Liver (tissue), 9 donors: Measurements from ENCODE around the gene NPR2. TPM values are rescaled to one million over a fixed set of nuclear protein-coding genes. Genes with fewer than 3 reads are reported as not detected.
A peak's percentile ranks its signal among the peaks of the same experiment; 100 is the strongest.

ENCODE experiments used
- DNase-seq: peaks from one replicate; pipeline ENCODE4 v3.0.0-alpha.2; 2017; ENCODE audit warnings: low spot score
- H3K27ac ChIP-seq, 2 donors: one replicate each; pipeline ENCODE4 v1.7.0; 2013; ENCODE audit warnings: inconsistent platforms in 2 of 2, low read length in 2 of 2, control low read depth in 1 of 2, low read depth in 1 of 2, mild to moderate bottlenecking in 1 of 2
- H3K27me3 ChIP-seq, 4 donors: one replicate each; pipeline versions ENCODE4 v1.6.1 to v1.7.0; 2013; ENCODE audit warnings: low read length in 3 of 4, inconsistent platforms in 1 of 4, mild to moderate bottlenecking in 1 of 4, moderate library complexity in 1 of 4; ENCODE audit not compliant: control insufficient read depth in 4 of 4, insufficient read depth in 4 of 4
- H3K36me3 ChIP-seq, 4 donors: one replicate each; pipeline versions ENCODE4 v1.6.1 to v1.7.0; 2013; ENCODE audit warnings: low read length in 3 of 4, mild to moderate bottlenecking in 3 of 4, low read depth in 1 of 4, moderate library complexity in 1 of 4; ENCODE audit not compliant: control insufficient read depth in 4 of 4, insufficient read depth in 3 of 4
- H3K4me1 ChIP-seq, 4 donors: one replicate each; pipeline versions ENCODE4 v1.6.1 to v1.7.0; 2013; ENCODE audit warnings: low read length in 3 of 4, mild to moderate bottlenecking in 3 of 4, moderate library complexity in 1 of 4; ENCODE audit not compliant: control insufficient read depth in 4 of 4, insufficient read depth in 4 of 4
- H3K4me3 ChIP-seq, 3 donors: one replicate each; pipeline versions ENCODE4 v1.6.1 to v1.7.0; 2013; ENCODE audit warnings: low read length in 3 of 3, control low read depth in 1 of 3, low read depth in 1 of 3, mild to moderate bottlenecking in 1 of 3
- H3K9ac ChIP-seq, 2 donors: one replicate each; pipeline ENCODE4 v1.7.0; 2013; ENCODE audit warnings: low read length in 2 of 2, mild to moderate bottlenecking in 2 of 2, moderate library complexity in 2 of 2, control low read depth in 1 of 2, low read depth in 1 of 2
- H3K9me3 ChIP-seq, 4 donors: one replicate each; pipeline versions ENCODE4 v1.6.1 to v1.7.0; 2013; ENCODE audit warnings: low read length in 3 of 4; ENCODE audit not compliant: control insufficient read depth in 4 of 4
- EGR1 ChIP-seq, 2 donors: IDR thresholded peaks; 2 replicates each; pipeline ENCODE4 v1.6.1; 2016 to 2018; ENCODE audit warnings: antibody characterized with exemption in 2 of 2, low read depth in 2 of 2
- FOXA1 ChIP-seq: IDR thresholded peaks from 2 replicates; pipeline ENCODE4 v1.6.1; 2016; ENCODE audit warnings: antibody characterized with exemption
- FOXA2 ChIP-seq: IDR thresholded peaks from 2 replicates; pipeline ENCODE4 v1.6.1; 2016; ENCODE audit warnings: antibody characterized with exemption
- GABPA ChIP-seq, 2 donors: IDR thresholded peaks in 1 of 2; conservative IDR thresholded peaks in 1 of 2; 2 replicates each; pipeline ENCODE4 v1.6.1; 2016; ENCODE audit warnings: antibody characterized with exemption in 2 of 2, mild to moderate bottlenecking in 1 of 2, moderate library complexity in 1 of 2
- HNF4A ChIP-seq, 2 donors: conservative IDR thresholded peaks; 2 replicates each; pipeline ENCODE4 v1.6.1; 2016; ENCODE audit warnings: antibody characterized with exemption in 2 of 2, mild to moderate bottlenecking in 2 of 2
- HNF4G ChIP-seq: IDR thresholded peaks from 2 replicates; pipeline ENCODE4 v1.6.1; 2016; ENCODE audit warnings: antibody characterized with exemption
- JUND ChIP-seq, 2 donors: IDR thresholded peaks; 2 replicates each; pipeline ENCODE4 v1.6.1; 2016; ENCODE audit warnings: antibody characterized with exemption in 2 of 2
- NR2F2 ChIP-seq: IDR thresholded peaks from 2 replicates; pipeline ENCODE4 v1.6.1; 2016; ENCODE audit warnings: antibody characterized with exemption
- RAD21 ChIP-seq, 2 donors: IDR thresholded peaks; 2 replicates each; pipeline ENCODE4 v1.6.1; 2016; ENCODE audit warnings: antibody characterized with exemption in 2 of 2, mild to moderate bottlenecking in 2 of 2
- RXRA ChIP-seq, 2 donors: IDR thresholded peaks; 2 replicates each; pipeline ENCODE4 v1.6.1; 2017 to 2018; ENCODE audit warnings: antibody characterized with exemption in 2 of 2, mild to moderate bottlenecking in 1 of 2
- SP1 ChIP-seq: IDR thresholded peaks from 2 replicates; pipeline ENCODE4 v1.6.1; 2018; ENCODE audit warnings: antibody characterized with exemption, mild to moderate bottlenecking
- TAF1 ChIP-seq: conservative IDR thresholded peaks from 2 replicates; pipeline ENCODE4 v1.6.1; 2016; ENCODE audit warnings: antibody characterized with exemption, mild to moderate bottlenecking
- YY1 ChIP-seq: IDR thresholded peaks from 2 replicates; pipeline ENCODE4 v1.6.1; 2016; ENCODE audit warnings: antibody characterized with exemption, mild to moderate bottlenecking
- WGBS: extraction: QIAGEN DNeasy Blood & Tissue Kit; methylation state at CpG from one replicate; pipeline ENCODE4 v1.1.7; 2013; 5-methylcytosine and 5-hydroxymethylcytosine counted together
- polyA plus RNA-seq, 2 donors: library from polyadenylated mRNA; stranded (reverse) in 1 of 2; unstranded in 1 of 2; fragments of 200-250 nt in 1 of 2; fragments of >200 nt in 1 of 2; fragmentation: Nextera tagmentation in 1 of 2; extraction: Ambion mirVana in 1 of 2; gene quantifications; one replicate each; pipeline versions ENCODE4 v1.2.1 to v1.2.3, GENCODE V29; 2013 to 2015
- total RNA-seq, 2 donors: library from RNA; depleted of rRNA; stranded (reverse); fragments of >200 nt; gene quantifications; one replicate each; pipeline ENCODE4 v1.2.3, GENCODE V29; 2014
- TF ChIP-seq, protein P1 (sequence below): IDR thresholded peaks from 2 replicates; pipeline ENCODE4 v1.6.1; 2016; ENCODE audit warnings: antibody characterized with exemption
- TF ChIP-seq, protein P2 (sequence below): IDR thresholded peaks from 2 replicates; pipeline ENCODE4 v1.6.1; 2016; ENCODE audit warnings: antibody characterized with exemption
- TF ChIP-seq, protein P3 (sequence below): IDR thresholded peaks from 2 replicates; pipeline ENCODE4 v1.6.1; 2016; ENCODE audit warnings: antibody characterized with exemption
- TF ChIP-seq, protein P4 (sequence below): fragments of 150-350 bp; IDR thresholded peaks from 2 replicates; pipeline ENCODE4 v1.5.1; 2017; ENCODE audit warnings: improper control_type of control experiment, low read depth, low read length; ENCODE audit not compliant: missing input control
- TF ChIP-seq, protein P5 (sequence below): IDR thresholded peaks from 2 replicates; pipeline ENCODE4 v1.6.1; 2016; ENCODE audit warnings: antibody characterized with exemption, mild to moderate bottlenecking
- donor health status: healthy.
- donor health status: healthy.
- donor health status: healthy.
- donor health status: healthy.
- donor health status: healthy.

The NPR2 gene
- total and polyA plus RNA-seq, 4 donors = 8.6 to 17.1 (median 11.2) TPM

DNA sequence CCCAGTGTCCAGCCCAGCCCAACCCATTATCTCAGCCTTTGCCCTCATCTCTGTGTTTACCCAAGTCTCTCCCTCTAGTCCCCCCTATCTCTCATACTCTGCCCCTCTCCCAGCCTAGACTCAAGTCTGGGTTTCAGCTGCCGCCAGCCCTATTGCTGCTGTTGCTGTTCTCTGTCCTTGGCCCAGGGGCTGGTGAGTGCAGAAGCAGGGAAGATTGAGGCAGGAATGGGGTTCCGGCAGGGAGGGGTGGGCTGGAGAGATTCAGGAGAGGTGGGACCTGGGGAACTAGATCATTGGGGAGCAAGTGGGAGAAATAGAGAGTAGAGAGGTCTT is 38.3 kb downstream of the NPR2 start:
- Histone ChIP-seq H3K27ac (peak overlapping the region; percentile 62 to 84), H3K4me1 (peaks cover 5 to 30% (median 19%) of the 10 kb centered on the region in 4 donors), H3K27me3 (no peaks in the 10 kb centered on the region), H3K9me3 (no peaks in the 10 kb centered on the region), H3K9ac (peak overlapping the region; percentile 69 to 82), H3K4me3 (peak overlapping the region; percentile 1 to 78 (median 29)), H3K36me3 (no peaks in the 10 kb centered on the region)
- DNase-seq = no peak
- WGBS = 51% methylated on average over 2 of the region's 2 CpGs
- TF ChIP-seq HNF4G (no peak), GABPA (IDR thresholded peaks at IDR 0.05 in 1 of 2, conservative IDR thresholded peaks at IDR 0.05 in 1 of 2) (no peak), RAD21 (IDR thresholded peaks at IDR 0.05) (no peak), JUND (IDR thresholded peaks at IDR 0.05) (no peak), FOXA1 (no peak), EGR1 (IDR thresholded peaks at IDR 0.05; ENCODE audit: low read depth in 2 of 2) (no peak), NR2F2 (no peak), HNF4A (conservative IDR thresholded peaks at IDR 0.05) (no peak), RXRA (IDR thresholded peaks at IDR 0.05) (no peak), FOXA2 (no peak), YY1 (no peak), SP1 (no peak)
- TF ChIP-seq, protein P1, sequence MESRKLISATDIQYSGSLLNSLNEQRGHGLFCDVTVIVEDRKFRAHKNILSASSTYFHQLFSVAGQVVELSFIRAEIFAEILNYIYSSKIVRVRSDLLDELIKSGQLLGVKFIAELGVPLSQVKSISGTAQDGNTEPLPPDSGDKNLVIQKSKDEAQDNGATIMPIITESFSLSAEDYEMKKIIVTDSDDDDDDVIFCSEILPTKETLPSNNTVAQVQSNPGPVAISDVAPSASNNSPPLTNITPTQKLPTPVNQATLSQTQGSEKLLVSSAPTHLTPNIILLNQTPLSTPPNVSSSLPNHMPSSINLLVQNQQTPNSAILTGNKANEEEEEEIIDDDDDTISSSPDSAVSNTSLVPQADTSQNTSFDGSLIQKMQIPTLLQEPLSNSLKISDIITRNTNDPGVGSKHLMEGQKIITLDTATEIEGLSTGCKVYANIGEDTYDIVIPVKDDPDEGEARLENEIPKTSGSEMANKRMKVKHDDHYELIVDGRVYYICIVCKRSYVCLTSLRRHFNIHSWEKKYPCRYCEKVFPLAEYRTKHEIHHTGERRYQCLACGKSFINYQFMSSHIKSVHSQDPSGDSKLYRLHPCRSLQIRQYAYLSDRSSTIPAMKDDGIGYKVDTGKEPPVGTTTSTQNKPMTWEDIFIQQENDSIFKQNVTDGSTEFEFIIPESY = no peak
- TF ChIP-seq, protein P2, sequence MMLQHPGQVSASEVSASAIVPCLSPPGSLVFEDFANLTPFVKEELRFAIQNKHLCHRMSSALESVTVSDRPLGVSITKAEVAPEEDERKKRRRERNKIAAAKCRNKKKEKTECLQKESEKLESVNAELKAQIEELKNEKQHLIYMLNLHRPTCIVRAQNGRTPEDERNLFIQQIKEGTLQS = no peak
- TF ChIP-seq, protein P3, sequence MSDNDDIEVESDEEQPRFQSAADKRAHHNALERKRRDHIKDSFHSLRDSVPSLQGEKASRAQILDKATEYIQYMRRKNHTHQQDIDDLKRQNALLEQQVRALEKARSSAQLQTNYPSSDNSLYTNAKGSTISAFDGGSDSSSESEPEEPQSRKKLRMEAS = no peak
- TF ChIP-seq, protein P4, sequence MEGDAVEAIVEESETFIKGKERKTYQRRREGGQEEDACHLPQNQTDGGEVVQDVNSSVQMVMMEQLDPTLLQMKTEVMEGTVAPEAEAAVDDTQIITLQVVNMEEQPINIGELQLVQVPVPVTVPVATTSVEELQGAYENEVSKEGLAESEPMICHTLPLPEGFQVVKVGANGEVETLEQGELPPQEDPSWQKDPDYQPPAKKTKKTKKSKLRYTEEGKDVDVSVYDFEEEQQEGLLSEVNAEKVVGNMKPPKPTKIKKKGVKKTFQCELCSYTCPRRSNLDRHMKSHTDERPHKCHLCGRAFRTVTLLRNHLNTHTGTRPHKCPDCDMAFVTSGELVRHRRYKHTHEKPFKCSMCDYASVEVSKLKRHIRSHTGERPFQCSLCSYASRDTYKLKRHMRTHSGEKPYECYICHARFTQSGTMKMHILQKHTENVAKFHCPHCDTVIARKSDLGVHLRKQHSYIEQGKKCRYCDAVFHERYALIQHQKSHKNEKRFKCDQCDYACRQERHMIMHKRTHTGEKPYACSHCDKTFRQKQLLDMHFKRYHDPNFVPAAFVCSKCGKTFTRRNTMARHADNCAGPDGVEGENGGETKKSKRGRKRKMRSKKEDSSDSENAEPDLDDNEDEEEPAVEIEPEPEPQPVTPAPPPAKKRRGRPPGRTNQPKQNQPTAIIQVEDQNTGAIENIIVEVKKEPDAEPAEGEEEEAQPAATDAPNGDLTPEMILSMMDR = no peak
- TF ChIP-seq, protein P5, sequence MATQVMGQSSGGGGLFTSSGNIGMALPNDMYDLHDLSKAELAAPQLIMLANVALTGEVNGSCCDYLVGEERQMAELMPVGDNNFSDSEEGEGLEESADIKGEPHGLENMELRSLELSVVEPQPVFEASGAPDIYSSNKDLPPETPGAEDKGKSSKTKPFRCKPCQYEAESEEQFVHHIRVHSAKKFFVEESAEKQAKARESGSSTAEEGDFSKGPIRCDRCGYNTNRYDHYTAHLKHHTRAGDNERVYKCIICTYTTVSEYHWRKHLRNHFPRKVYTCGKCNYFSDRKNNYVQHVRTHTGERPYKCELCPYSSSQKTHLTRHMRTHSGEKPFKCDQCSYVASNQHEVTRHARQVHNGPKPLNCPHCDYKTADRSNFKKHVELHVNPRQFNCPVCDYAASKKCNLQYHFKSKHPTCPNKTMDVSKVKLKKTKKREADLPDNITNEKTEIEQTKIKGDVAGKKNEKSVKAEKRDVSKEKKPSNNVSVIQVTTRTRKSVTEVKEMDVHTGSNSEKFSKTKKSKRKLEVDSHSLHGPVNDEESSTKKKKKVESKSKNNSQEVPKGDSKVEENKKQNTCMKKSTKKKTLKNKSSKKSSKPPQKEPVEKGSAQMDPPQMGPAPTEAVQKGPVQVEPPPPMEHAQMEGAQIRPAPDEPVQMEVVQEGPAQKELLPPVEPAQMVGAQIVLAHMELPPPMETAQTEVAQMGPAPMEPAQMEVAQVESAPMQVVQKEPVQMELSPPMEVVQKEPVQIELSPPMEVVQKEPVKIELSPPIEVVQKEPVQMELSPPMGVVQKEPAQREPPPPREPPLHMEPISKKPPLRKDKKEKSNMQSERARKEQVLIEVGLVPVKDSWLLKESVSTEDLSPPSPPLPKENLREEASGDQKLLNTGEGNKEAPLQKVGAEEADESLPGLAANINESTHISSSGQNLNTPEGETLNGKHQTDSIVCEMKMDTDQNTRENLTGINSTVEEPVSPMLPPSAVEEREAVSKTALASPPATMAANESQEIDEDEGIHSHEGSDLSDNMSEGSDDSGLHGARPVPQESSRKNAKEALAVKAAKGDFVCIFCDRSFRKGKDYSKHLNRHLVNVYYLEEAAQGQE = no peak

DNA sequence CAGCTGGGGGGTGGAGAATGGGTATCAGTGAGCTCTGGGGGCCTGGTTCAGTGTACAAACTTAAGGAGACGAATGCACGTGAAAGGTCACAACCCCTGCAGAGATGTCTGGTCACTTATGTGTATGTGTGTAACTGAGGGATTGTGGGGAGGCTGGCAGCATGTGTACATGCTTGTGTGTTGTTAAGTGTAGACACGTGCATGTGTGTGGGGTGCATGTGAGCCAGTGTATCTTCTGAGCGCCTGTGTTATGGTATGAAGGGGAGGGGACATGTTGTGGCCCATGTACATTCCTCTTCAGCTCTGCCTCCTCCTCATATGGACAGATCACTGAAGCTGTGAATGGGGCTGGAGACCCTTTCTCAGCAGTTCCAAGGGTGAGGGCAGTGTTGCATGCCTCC is 39.6 kb downstream of the NPR2 start:
- no peaks in the 10 kb centered on the region for H3K36me3 ChIP-seq
- peaks cover 15 to 43% (median 32%) of the 10 kb centered on the region in 4 donors for H3K4me1 ChIP-seq
- no peak for DNase-seq
- H3K9me3 ChIP-seq = no peaks in the 10 kb centered on the region
- 88% methylated on average over 4 of the region's 4 CpGs for WGBS
- H3K9ac ChIP-seq = no peak overlapping the region
- no peaks in the 10 kb centered on the region for H3K27me3 ChIP-seq
- H3K4me3 ChIP-seq = no peak overlapping the region
- H3K27ac ChIP-seq = no peak overlapping the region
- TF ChIP-seq RXRA (IDR thresholded peaks at IDR 0.05) = no peak
- TF ChIP-seq, protein P1 = no peak
- TF ChIP-seq EGR1 (IDR thresholded peaks at IDR 0.05; ENCODE audit: low read depth in 2 of 2) = no peak
- TF ChIP-seq, protein P3 = no peak
- TF ChIP-seq JUND (IDR thresholded peaks at IDR 0.05) = no peak
- TF ChIP-seq, protein P4 = no peak
- TF ChIP-seq TAF1 = no peak
- no peak for TF ChIP-seq FOXA2
- no peak for TF ChIP-seq GABPA (IDR thresholded peaks at IDR 0.05 in 1 of 2, conservative IDR thresholded peaks at IDR 0.05 in 1 of 2)
- no peak for TF ChIP-seq SP1
- no peak for TF ChIP-seq NR2F2
